ENCODE results near the gene LCAT.

DNA sequence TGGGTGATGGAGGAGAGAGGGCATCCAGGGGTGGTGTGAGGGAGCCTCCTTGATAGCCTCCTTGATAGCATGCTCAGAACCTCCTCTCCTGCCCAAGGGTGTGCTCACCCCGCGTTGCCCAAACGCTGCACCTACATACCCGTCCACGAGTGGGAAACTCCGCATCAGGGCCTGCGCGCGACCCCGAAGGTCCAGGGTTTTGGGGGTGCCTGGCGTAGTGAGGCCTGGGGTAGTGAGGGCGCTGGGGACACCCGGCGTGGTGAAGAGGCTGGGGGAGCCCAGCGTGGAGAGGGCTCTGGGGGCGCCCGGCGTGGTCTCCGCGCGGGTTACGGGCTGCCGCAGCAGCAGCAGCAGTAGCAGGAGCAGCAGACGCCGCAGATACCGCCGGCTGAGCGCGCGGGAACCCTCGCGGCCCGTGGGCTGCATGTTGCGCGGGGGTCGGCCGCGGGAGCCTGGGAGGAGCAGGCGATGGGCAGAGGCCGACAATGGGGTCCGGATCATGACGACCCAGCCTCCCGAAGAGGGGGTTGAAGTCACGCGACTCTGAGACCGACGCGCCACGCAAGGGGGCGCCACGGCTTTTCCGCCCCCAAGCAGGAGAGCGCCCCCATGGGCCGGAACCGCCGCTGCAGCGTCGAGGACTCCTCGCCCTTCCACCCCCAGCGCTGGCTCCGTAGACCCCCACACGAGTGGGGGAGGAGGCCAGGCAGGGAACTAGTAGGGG lies 36.2 kb upstream of the LCAT start, which contains the start of gene DPEP3:
- TF ChIP-seq, protein P1, sequence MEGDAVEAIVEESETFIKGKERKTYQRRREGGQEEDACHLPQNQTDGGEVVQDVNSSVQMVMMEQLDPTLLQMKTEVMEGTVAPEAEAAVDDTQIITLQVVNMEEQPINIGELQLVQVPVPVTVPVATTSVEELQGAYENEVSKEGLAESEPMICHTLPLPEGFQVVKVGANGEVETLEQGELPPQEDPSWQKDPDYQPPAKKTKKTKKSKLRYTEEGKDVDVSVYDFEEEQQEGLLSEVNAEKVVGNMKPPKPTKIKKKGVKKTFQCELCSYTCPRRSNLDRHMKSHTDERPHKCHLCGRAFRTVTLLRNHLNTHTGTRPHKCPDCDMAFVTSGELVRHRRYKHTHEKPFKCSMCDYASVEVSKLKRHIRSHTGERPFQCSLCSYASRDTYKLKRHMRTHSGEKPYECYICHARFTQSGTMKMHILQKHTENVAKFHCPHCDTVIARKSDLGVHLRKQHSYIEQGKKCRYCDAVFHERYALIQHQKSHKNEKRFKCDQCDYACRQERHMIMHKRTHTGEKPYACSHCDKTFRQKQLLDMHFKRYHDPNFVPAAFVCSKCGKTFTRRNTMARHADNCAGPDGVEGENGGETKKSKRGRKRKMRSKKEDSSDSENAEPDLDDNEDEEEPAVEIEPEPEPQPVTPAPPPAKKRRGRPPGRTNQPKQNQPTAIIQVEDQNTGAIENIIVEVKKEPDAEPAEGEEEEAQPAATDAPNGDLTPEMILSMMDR (conservative IDR thresholded peaks at IDR 0.05; ENCODE audit: low read length) = no peak
- TF ChIP-seq EZH2phosphoT487 (IDR thresholded peaks at IDR 0.05; ENCODE audit: borderline replicate concordance) = no peak

Data from Loucy (cell line).